HCT116 (cell line): ENCODE data around the gene STRBP. TPM values are rescaled to one million over a fixed set of nuclear protein-coding genes. Genes with fewer than 3 reads are reported as not detected.

Experiments used
- ATAC-seq: fragments of 200-7000 bp; cut with Tn5 transposase; 2 replicates; pipeline ENCODE4 v1.9.1; 2020; ENCODE audit warnings: mild to moderate bottlenecking, moderate library complexity
- BruUV-seq: library from RNA; stranded (reverse); fragments of 400-500 nt; replicated peaks from 2 replicates; lab custom pipeline; 2021; lab: Mats Ljungman, UMichigan
- CTCF ChIA-PET: fragments of 300-600 bp; sonication (Branson Sonifier 250); formaldehyde crosslinking; loops from one replicate; lab custom pipeline; 2021; ENCODE audit warnings: antibody characterized with exemption; lab: Charles Lee
- POLR2A ChIA-PET: fragments of 300-600, 350-600 bp; sonication (Branson Sonifier 250); formaldehyde crosslinking; loops from one replicate; lab custom pipeline; 2021; ENCODE audit warnings: antibody characterized with exemption; lab: Charles Lee
- RAD21 ChIA-PET, 2 experiments: fragments of 300-600 bp; sonication (Branson Sonifier 250); formaldehyde crosslinking; loops; one replicate each; lab custom pipeline; 2023; ENCODE audit warnings: low total read pairs in 2 of 2; ENCODE audit not compliant: uncharacterized antibody in 2 of 2, unreplicated experiment in 2 of 2, low non-redundant PET in 1 of 2; lab: Charles Lee
- DNase-seq: peaks from one replicate; pipeline ENCODE4 v3.0.0-alpha.2; 2010; ENCODE audit warnings: low read depth, low spot score
- H2AFZ ChIP-seq: fragments of 200-600 bp; shearing (Covaris generic), sonication (generic); 2 replicates; pipeline ENCODE4 v1.6.1; 2017; ENCODE audit warnings: low read depth, mixed run types, mixed read lengths, antibody characterized with exemption, low read length; ENCODE audit not compliant: poor library complexity, severe bottlenecking
- H3K27ac ChIP-seq: 2 replicates; pipeline ENCODE4 v1.5.1; 2012; ENCODE audit warnings: low read depth, low read length
- H3K27me3 ChIP-seq: fragments of 200-600 bp; sonication (generic); 2 replicates; pipeline ENCODE4 v1.6.1; 2016; ENCODE audit warnings: mixed run types, low read length, mixed read lengths; ENCODE audit not compliant: insufficient read depth
- H3K36me3 ChIP-seq, 2 experiments: fragments of 200-500 bp in 1 of 2; fragments of 200-600 bp in 1 of 2; sonication (Bioruptor generic) in 1 of 2; sonication (generic) in 1 of 2; 2 replicates each; pipeline versions ENCODE4 v1.5.1 to v1.6.1; 2014 to 2016; ENCODE audit warnings: low read length in 2 of 2, inconsistent platforms in 1 of 2, mixed read lengths in 1 of 2, mixed run types in 1 of 2; ENCODE audit not compliant: insufficient read depth in 2 of 2, control insufficient read depth in 1 of 2
- H3K4me1 ChIP-seq, 2 experiments: fragments of 200-600 bp in 1 of 2; sonication (generic) in 1 of 2; 2 replicates each; pipeline versions ENCODE4 v1.5.1 to v1.6.1; 2012 to 2017; ENCODE audit warnings: low read length in 2 of 2, inconsistent platforms in 1 of 2, mild to moderate bottlenecking in 1 of 2, mixed read lengths in 1 of 2, mixed run types in 1 of 2, moderate library complexity in 1 of 2; ENCODE audit not compliant: insufficient read depth in 2 of 2, control insufficient read depth in 1 of 2
- H3K4me2 ChIP-seq: fragments of 200-600 bp; sonication (generic); 2 replicates; pipeline ENCODE4 v1.6.1; 2017; ENCODE audit warnings: mixed run types, low read length, mixed read lengths
- H3K4me3 ChIP-seq, 2 experiments: fragments of 200-600 bp in 1 of 2; sonication (generic) in 1 of 2; replicated peaks in 1 of 2; 2 replicates each; pipeline ENCODE4 v1.5.1; 2011 to 2016; ENCODE audit warnings: low read length in 2 of 2, control low read depth in 1 of 2, low read depth in 1 of 2, mild to moderate bottlenecking in 1 of 2, mixed read lengths in 1 of 2, mixed run types in 1 of 2
- H3K79me2 ChIP-seq: fragments of 200-600 bp; sonication (generic); 2 replicates; pipeline ENCODE4 v1.6.1; 2017; ENCODE audit warnings: mild to moderate bottlenecking, mixed run types, low read length, moderate library complexity, mixed read lengths; ENCODE audit not compliant: insufficient read depth
- H3K9ac ChIP-seq: fragments of 200-600 bp; sonication (generic); 2 replicates; pipeline ENCODE4 v1.6.1; 2016; ENCODE audit warnings: low read length, mixed read lengths
- H3K9me2 ChIP-seq: fragments of 200-600 bp; sonication (generic), shearing (Covaris generic); 2 replicates; pipeline ENCODE4 v1.6.1; 2017; ENCODE audit warnings: mixed run types, mild to moderate bottlenecking, moderate library complexity; ENCODE audit not compliant: insufficient read depth
- H3K9me3 ChIP-seq, 2 experiments: fragments of 200-500 bp in 1 of 2; fragments of 200-600 bp in 1 of 2; sonication (Bioruptor generic) in 1 of 2; sonication (generic) in 1 of 2; 2 replicates each; pipeline ENCODE4 v1.6.1; 2014 to 2017; ENCODE audit warnings: low read length in 2 of 2, mixed read lengths in 2 of 2, inconsistent platforms in 1 of 2, low read depth in 1 of 2, mild to moderate bottlenecking in 1 of 2, mixed run types in 1 of 2, moderate library complexity in 1 of 2; ENCODE audit not compliant: control insufficient read depth in 1 of 2, insufficient read depth in 1 of 2
- H4K20me1 ChIP-seq: fragments of 200-600 bp; sonication (generic), shearing (Covaris generic); 2 replicates; pipeline ENCODE4 v1.6.1; 2017; ENCODE audit warnings: mixed run types, mild to moderate bottlenecking, moderate library complexity; ENCODE audit not compliant: insufficient read depth
- ATF3 ChIP-seq: IDR thresholded peaks from 2 replicates; pipeline ENCODE4 v1.6.1; 2012
- CEBPB ChIP-seq: IDR thresholded peaks from 2 replicates; pipeline ENCODE4 v1.6.1; 2012; ENCODE audit warnings: low read depth
- CTCF ChIP-seq, 3 experiments: fragments of 200-600 bp in 1 of 3; sonication (generic) in 1 of 3; IDR thresholded peaks in 2 of 3; conservative IDR thresholded peaks in 1 of 3; 2 replicates each; pipeline ENCODE4 v1.5.1; 2012 to 2017; ENCODE audit warnings: low read depth in 2 of 3, low read length in 2 of 3, antibody characterized with exemption in 1 of 3, borderline replicate concordance in 1 of 3, control low read depth in 1 of 3, mild to moderate bottlenecking in 1 of 3, mixed read lengths in 1 of 3, mixed run types in 1 of 3, moderate library complexity in 1 of 3; ENCODE audit not compliant: insufficient read depth in 1 of 3
- EGR1 ChIP-seq: IDR thresholded peaks from 2 replicates; pipeline ENCODE4 v1.6.1; 2012; ENCODE audit warnings: low read depth
- ELF1 ChIP-seq: IDR thresholded peaks from 2 replicates; pipeline ENCODE4 v1.6.1; 2012; ENCODE audit warnings: low read depth, borderline replicate concordance
- JUND ChIP-seq: IDR thresholded peaks from 2 replicates; pipeline ENCODE4 v1.6.1; 2012
- MAX ChIP-seq: IDR thresholded peaks from 2 replicates; pipeline ENCODE4 v1.6.1; 2012
- POLR2A ChIP-seq: IDR thresholded peaks from 2 replicates; pipeline ENCODE4 v1.7.0; 2011; ENCODE audit warnings: borderline replicate concordance; ENCODE audit not compliant: insufficient read depth, insufficient read length; ENCODE audit errors: extremely low read depth
- POLR2AphosphoS5 ChIP-seq: IDR thresholded peaks from 2 replicates; pipeline ENCODE4 v1.6.1; 2011; ENCODE audit warnings: mild to moderate bottlenecking, low read depth, low read length, moderate library complexity
- RAD21 ChIP-seq: IDR thresholded peaks from 2 replicates; pipeline ENCODE4 v1.6.1; 2012; ENCODE audit warnings: low read depth, mild to moderate bottlenecking
- REST ChIP-seq: IDR thresholded peaks from 2 replicates; pipeline ENCODE4 v1.6.1; 2012; ENCODE audit warnings: low read depth
- YY1 ChIP-seq: IDR thresholded peaks from 2 replicates; pipeline ENCODE4 v1.6.1; 2011; ENCODE audit warnings: low read length, low read depth, moderate library complexity, mild to moderate bottlenecking; ENCODE audit not compliant: insufficient replicate concordance; ENCODE audit errors: extremely low read depth
- ZFX ChIP-seq: fragments of 450-650 bp; IDR thresholded peaks from 2 replicates; pipeline ENCODE4 v1.6.1; 2017
- ZNF274 ChIP-seq: fragments of 200-500 bp; sonication (Bioruptor generic); IDR thresholded peaks from 2 replicates; pipeline ENCODE4 v1.6.1; 2014; ENCODE audit warnings: mild to moderate bottlenecking, low read depth, low read length, inconsistent platforms
- intact Hi-C: fragments of 100-400 bp; cut with micrococcal nuclease; formaldehyde crosslinking; loops from 2 replicates; pipeline ENCODE4 v1.10.0; 2022
- total RNA-seq: library from RNA; stranded (reverse); gene quantifications from one replicate; pipeline ENCODE4 v1.2.1, GENCODE V29; 2021; ENCODE audit not compliant: unreplicated experiment

The STRBP gene
- total RNA-seq, 1 experiment from 2014 or later, result 30.4 TPM

- no peak for TF ChIP-seq MAX
- no peak for TF ChIP-seq YY1
- no peak for TF ChIP-seq POLR2A
- TF ChIP-seq REST, result no peak
- TF ChIP-seq ZNF274, result no peak
Measured at GRCh38 chr9:123096987-123097386, 171.4 kb downstream of the STRBP start (continued).

- no peaks in the 10 kb centered on the region for H3K27me3 ChIP-seq
- ATAC-seq (no peak), DNase-seq (no peak)
- no peaks in the 10 kb centered on the region for H3K4me1 ChIP-seq
- H3K9me3 ChIP-seq, result no peaks in the 10 kb centered on the region
- H3K9me2 ChIP-seq, result no peaks in the 10 kb centered on the region
- intact Hi-C loops, result loop anchor here (5.0 kb wide), 1 partner anchor 139 kb away; no protein-coding TSS in a partner anchor
- H3K4me3 ChIP-seq, result no peak overlapping the region
- no peak overlapping the region for H3K9ac ChIP-seq
- ChIA-PET RAD21 (no interaction called here), CTCF (interaction anchor here (1.1 to 1.8 kb wide), 2 partner anchors 8 to 11 kb away, joined by 5 read pairs; no protein-coding TSS in a partner anchor), POLR2A (interaction anchor here (0.5 kb wide), 1 partner anchor 152 kb away, joined by 3 read pairs; the partner anchor contains the start of gene RABGAP1)
- no peak overlapping the region for H3K27ac ChIP-seq
- H4K20me1 ChIP-seq, result no peaks in the 10 kb centered on the region
- H2AFZ ChIP-seq, result no peak overlapping the region
- H3K79me2 ChIP-seq, result no peaks in the 10 kb centered on the region
- TF ChIP-seq REST, result no peak
- TF ChIP-seq ELF1, result no peak
- no peak for TF ChIP-seq RAD21
- no peak for TF ChIP-seq CTCF (IDR thresholded peaks at IDR 0.05 in 2 of 3, conservative IDR thresholded peaks at IDR 0.05 in 1 of 3; ENCODE audit: borderline replicate concordance in 1 of 3, insufficient read depth in 1 of 3, low read depth in 2 of 3, low read length in 2 of 3)
- TF ChIP-seq ATF3, result no peak
- TF ChIP-seq CEBPB, result no peak
- TF ChIP-seq JUND, result no peak
- no peak for TF ChIP-seq EGR1
- TF ChIP-seq ZFX, result no peak
- no peak for TF ChIP-seq POLR2AphosphoS5
- H3K36me3 ChIP-seq, result peaks cover 9 to 18% of the 10 kb centered on the region in 2 experiments
- BruUV-seq, result no TSS peak
- H3K4me2 ChIP-seq, result no peak overlapping the region
Measured at GRCh38 chr9:123093141-123093540, 175.2 kb downstream of the STRBP start.
